Activated CD4-positive, alpha-beta memory T cell treated with anti-CD3 and anti-CD28 coated beads for 36 hours (primary cell): ENCODE results near the gene PDRG1. TPM values are rescaled to one million over a fixed set of nuclear protein-coding genes. Genes with fewer than 3 reads are reported as not detected.

Experiments
- CTCF ChIA-PET: fragments of 350-600 bp; sonication (Branson Sonifier 250); formaldehyde crosslinking; loops from one replicate; lab custom pipeline; 2021; ENCODE audit warnings: antibody characterized with exemption, inconsistent platforms; lab: Charles Lee
- POLR2A ChIA-PET: fragments of 350-600 bp; sonication (Branson Sonifier 250); formaldehyde crosslinking; loops from one replicate; lab custom pipeline; 2021; ENCODE audit warnings: antibody characterized with exemption; lab: Charles Lee
- DNase-seq: peaks from one replicate; pipeline ENCODE4 v3.0.0-alpha.2; 2020
- H3K27ac Mint-ChIP-seq: one replicate; pipeline ENCODE4 v1.8.0; 2021; ENCODE audit warnings: mixed read lengths
- H3K27me3 Mint-ChIP-seq: one replicate; pipeline ENCODE4 v1.8.0; 2021; ENCODE audit warnings: mixed read lengths
- H3K36me3 Mint-ChIP-seq: one replicate; pipeline ENCODE4 v1.8.0; 2021; ENCODE audit warnings: mixed read lengths
- H3K4me1 Mint-ChIP-seq: one replicate; pipeline ENCODE4 v1.8.0; 2021; ENCODE audit warnings: low read depth, mixed read lengths
- H3K4me3 Mint-ChIP-seq: one replicate; pipeline ENCODE4 v1.8.0; 2021; ENCODE audit warnings: mild to moderate bottlenecking, mixed read lengths
- H3K9me3 Mint-ChIP-seq: one replicate; pipeline ENCODE4 v1.8.0; 2021; ENCODE audit warnings: mixed read lengths
- intact Hi-C: fragments of 100-400 bp; cut with micrococcal nuclease; formaldehyde crosslinking; loops from one replicate; pipeline ENCODE4 v1.15.1; 2023
- total RNA-seq, 2 experiments: library from RNA; stranded (reverse); gene quantifications; one replicate each; pipeline ENCODE4 v1.2.3, GENCODE V29; 2021

The PDRG1 gene
- total RNA-seq, 2 experiments from 2014 or later: 12.1 to 13.2 TPM

GRCh38 chr20:31910071-31910803 lies 41.6 kb downstream of the PDRG1 start:
- DNase-seq: no peak
- Mint-ChIP-seq H3K36me3 (no peaks in the 10 kb centered on the region), H3K4me1 (no peaks in the 10 kb centered on the region), H3K9me3 (no peaks in the 10 kb centered on the region), H3K27me3 (no peaks in the 10 kb centered on the region), H3K27ac (no peak overlapping the region), H3K4me3 (no peak overlapping the region)
- ChIA-PET CTCF (no interaction called here), POLR2A (no interaction called here)
- intact Hi-C loops: no loop called here

GRCh38 chr20:31909253-31910070 lies 42.4 kb downstream of the PDRG1 start:
- POLR2A ChIA-PET: no interaction called here
- H3K9me3 Mint-ChIP-seq: no peaks in the 10 kb centered on the region
- intact Hi-C loops: no loop called here
- H3K27ac Mint-ChIP-seq: no peak overlapping the region
- no peaks in the 10 kb centered on the region for H3K27me3 Mint-ChIP-seq
- CTCF ChIA-PET: interaction anchor here (1.0 kb wide), 1 partner anchor 57 kb away, joined by 4 read pairs; no protein-coding TSS in a partner anchor
- H3K4me3 Mint-ChIP-seq: no peak overlapping the region
- no peaks in the 10 kb centered on the region for H3K36me3 Mint-ChIP-seq
- no peaks in the 10 kb centered on the region for H3K4me1 Mint-ChIP-seq
- no peak for DNase-seq

DNA sequence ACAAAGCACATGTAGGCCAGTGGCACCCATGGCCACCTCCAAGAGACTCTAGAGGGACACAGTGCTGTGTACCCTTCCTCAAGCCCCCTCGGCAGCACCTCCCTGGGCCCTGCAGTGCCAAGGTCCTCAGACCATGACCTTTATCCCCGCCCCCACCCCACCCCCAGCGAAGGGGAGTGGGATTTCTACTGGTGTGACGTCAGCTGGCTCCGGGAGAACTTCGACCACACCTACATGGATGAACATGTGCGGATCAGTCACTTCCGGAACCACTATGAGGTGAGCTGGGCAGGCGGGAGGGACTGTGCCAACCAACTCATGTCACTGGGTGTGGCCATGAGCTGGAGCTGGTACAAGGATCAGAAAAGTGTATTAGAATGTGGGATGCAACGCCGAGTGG lies 43.4 kb downstream of the PDRG1 start:
- POLR2A ChIA-PET: no interaction called here
- H3K9me3 Mint-ChIP-seq: no peaks in the 10 kb centered on the region
- no peaks in the 10 kb centered on the region for H3K36me3 Mint-ChIP-seq

GRCh38 chr20:31908016-31908415 lies 43.8 kb downstream of the PDRG1 start:
- H3K4me1 Mint-ChIP-seq: no peaks in the 10 kb centered on the region
- POLR2A ChIA-PET: no interaction called here
- peaks cover 3% of the 10 kb centered on the region for H3K27me3 Mint-ChIP-seq
- no peak for DNase-seq
- no peaks in the 10 kb centered on the region for H3K36me3 Mint-ChIP-seq
- no peak overlapping the region for H3K27ac Mint-ChIP-seq
- H3K9me3 Mint-ChIP-seq: no peaks in the 10 kb centered on the region
- intact Hi-C loops: no loop called here
- H3K4me3 Mint-ChIP-seq: no peak overlapping the region
- CTCF ChIA-PET: interaction anchor here (0.9 kb wide), 1 partner anchor 44 kb away, joined by 4 read pairs; the partner anchor contains the start of gene PDRG1

More for the DNA sequence above, 43.4 kb downstream of the PDRG1 start:
- intact Hi-C loops: no loop called here
- CTCF ChIA-PET: interaction anchor here (0.9 to 1.0 kb wide), 2 partner anchors 43 to 56 kb away, joined by 4 read pairs; partner anchors contain the start of gene PDRG1
- Mint-ChIP-seq H3K27me3 (peaks cover 3% of the 10 kb centered on the region), H3K4me1 (no peaks in the 10 kb centered on the region), H3K4me3 (no peak overlapping the region), H3K27ac (no peak overlapping the region)
- DNase-seq: no peak

DNA sequence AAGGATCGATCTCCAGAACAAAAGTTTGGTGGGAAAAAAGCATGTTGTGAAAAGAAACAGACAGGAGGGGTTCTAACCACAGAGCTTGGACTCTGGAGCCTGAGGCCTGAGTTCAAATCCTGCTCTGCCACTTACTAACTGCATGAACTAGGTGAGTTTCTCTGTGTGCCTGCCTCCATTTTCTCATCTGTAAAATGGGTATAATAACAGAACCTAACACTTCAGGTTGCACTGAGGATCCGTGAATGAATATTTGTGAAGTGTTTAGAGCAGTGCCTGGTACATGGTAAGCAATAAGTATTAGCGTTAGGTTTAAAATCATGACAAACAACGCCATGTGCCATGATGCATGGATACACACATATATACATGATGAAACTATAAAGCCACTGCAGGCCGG lies 44.8 kb downstream of the PDRG1 start:
- Mint-ChIP-seq H3K4me1 (no peaks in the 10 kb centered on the region), H3K27ac (no peak overlapping the region), H3K27me3 (peaks cover 3% of the 10 kb centered on the region), H3K9me3 (no peaks in the 10 kb centered on the region), H3K36me3 (no peaks in the 10 kb centered on the region), H3K4me3 (no peak overlapping the region)
- ChIA-PET CTCF (no interaction called here), POLR2A (no interaction called here)
- DNase-seq: no peak
- intact Hi-C loops: no loop called here

GRCh38 chr20:31906001-31906400 lies 45.8 kb downstream of the PDRG1 start:
- intact Hi-C loops: no loop called here
- peaks cover 3% of the 10 kb centered on the region for H3K27me3 Mint-ChIP-seq
- no peaks in the 10 kb centered on the region for H3K36me3 Mint-ChIP-seq
- ChIA-PET CTCF (no interaction called here), POLR2A (no interaction called here)
- no peak overlapping the region for H3K27ac Mint-ChIP-seq
- no peak for DNase-seq
- H3K4me1 Mint-ChIP-seq: no peaks in the 10 kb centered on the region
- H3K4me3 Mint-ChIP-seq: no peak overlapping the region
- no peaks in the 10 kb centered on the region for H3K9me3 Mint-ChIP-seq

DNA sequence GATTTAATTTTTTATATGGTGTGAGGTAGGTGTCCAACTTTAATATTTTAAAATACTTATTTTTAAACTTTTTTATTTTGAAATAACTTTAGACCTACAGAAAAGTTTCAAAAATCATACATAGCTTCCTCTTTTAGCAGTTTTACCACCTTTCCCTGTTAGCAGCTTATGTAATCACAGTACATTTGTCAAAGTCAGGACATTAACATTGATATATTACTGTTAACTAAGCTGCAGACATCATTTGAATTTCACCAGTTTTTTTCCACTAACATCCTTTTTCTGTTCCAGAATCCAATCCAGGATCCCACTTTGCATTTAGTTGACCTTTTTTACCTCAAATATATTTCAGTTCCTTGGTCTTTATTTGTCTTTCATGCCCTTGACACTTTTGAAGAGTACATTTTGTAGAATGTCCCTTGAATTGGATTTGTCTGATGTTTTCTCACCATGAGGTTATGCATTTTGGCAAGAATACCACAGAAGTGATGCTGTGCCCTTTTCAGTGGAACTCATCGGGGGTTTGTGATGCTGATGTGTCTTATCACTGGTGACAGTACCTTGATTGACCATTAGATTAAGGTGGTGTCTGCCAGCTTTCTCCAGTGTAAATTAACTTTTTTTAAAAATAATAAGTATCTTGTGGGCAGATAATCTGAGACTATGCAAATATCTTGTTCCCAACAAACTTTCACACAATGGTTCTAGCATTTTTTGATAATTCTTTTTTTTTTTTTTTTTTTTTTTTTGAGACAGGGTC lies 48.0 kb downstream of the PDRG1 start:
- ChIA-PET POLR2A (no interaction called here), CTCF (no interaction called here)
- Mint-ChIP-seq H3K36me3 (no peaks in the 10 kb centered on the region), H3K4me1 (no peaks in the 10 kb centered on the region), H3K27ac (no peak overlapping the region), H3K27me3 (peaks cover 5% of the 10 kb centered on the region), H3K4me3 (no peak overlapping the region), H3K9me3 (no peaks in the 10 kb centered on the region)
- intact Hi-C loops: no loop called here
- DNase-seq: no peak

DNA sequence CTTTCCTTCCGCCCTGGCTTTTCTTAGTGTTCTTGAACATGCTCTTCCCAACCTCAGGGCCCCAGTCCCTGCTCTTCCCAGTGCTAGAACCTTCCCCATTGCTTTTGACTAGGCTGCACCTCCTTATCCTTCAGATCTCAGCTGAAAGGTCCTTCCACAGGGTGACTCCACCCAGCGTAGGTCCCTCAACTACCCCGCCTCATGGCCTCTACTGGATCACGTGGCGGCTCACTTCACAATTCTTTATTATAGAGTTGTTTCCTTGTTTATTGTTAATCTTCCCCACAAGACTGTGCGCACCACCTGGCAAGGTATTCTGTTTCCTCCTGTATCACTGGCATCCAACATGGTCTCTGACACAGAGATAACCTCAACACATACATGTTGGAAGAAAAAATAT lies 50.2 kb downstream of the PDRG1 start:
- Mint-ChIP-seq H3K36me3 (no peaks in the 10 kb centered on the region), H3K27me3 (peaks cover 6% of the 10 kb centered on the region), H3K9me3 (no peaks in the 10 kb centered on the region), H3K4me3 (no peak overlapping the region), H3K27ac (no peak overlapping the region), H3K4me1 (no peaks in the 10 kb centered on the region)
- no peak for DNase-seq
- ChIA-PET POLR2A (no interaction called here), CTCF (no interaction called here)
- intact Hi-C loops: no loop called here

DNA sequence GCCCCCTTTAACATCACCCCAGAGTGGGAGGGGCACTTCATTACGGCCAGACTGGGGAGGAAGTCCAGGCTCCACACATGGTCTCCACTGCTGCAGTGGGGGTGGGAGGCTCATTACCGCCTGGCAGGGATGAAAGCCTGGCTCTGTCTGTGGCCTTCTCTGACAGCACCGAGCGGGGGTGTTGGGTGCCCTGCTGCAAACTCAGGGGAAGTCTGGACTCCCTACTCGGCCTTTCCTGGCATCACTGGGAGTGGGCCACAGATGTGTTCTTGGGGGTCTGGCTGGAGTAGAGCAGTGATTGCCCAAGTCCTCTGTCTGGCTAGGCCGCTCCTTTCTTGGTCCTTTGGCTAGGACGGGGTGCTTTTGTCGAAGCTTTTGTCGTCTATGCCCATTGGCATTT lies 54.3 kb downstream of the PDRG1 start:
- ChIA-PET POLR2A (no interaction called here), CTCF (interaction anchor here (1.3 kb wide), 1 partner anchor 51 kb away, joined by 3 read pairs; no protein-coding TSS in a partner anchor)
- no peaks in the 10 kb centered on the region for H3K9me3 Mint-ChIP-seq

DNA sequence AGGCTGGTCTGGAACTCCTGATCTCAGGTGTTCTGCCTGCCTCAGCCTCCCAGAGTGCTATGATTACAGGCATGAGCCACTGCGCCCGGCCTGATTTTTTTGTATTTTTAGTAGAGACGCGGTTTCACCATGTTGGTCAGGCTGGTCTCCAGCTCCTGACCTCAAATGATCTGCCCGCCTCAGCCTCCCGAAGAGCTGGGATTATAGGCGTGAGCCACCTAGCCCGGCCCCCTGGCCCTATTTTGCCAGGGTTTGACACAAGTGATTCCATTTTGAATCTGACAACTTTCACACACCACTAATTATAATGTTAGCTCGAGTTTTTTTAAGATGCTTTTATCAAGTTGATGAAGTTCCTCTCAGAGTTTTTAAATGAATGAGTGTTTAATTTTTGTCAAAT lies 55.8 kb downstream of the PDRG1 start:
- H3K9me3 Mint-ChIP-seq: no peaks in the 10 kb centered on the region

More for the DNA sequence above, 54.3 kb downstream of the PDRG1 start:
- Mint-ChIP-seq H3K27me3 (peaks cover 3% of the 10 kb centered on the region), H3K36me3 (no peaks in the 10 kb centered on the region), H3K4me1 (no peaks in the 10 kb centered on the region), H3K4me3 (no peak overlapping the region), H3K27ac (no peak overlapping the region)
- no peak for DNase-seq
- intact Hi-C loops: no loop called here

GRCh38 chr20:31894980-31895675 lies 56.7 kb downstream of the PDRG1 start:
- Mint-ChIP-seq H3K4me3 (no peak overlapping the region), H3K36me3 (no peaks in the 10 kb centered on the region), H3K4me1 (no peaks in the 10 kb centered on the region), H3K9me3 (no peaks in the 10 kb centered on the region), H3K27me3 (peaks cover 1% of the 10 kb centered on the region), H3K27ac (no peak overlapping the region)
- intact Hi-C loops: no loop called here
- no peak for DNase-seq
- ChIA-PET CTCF (interaction anchor here (1.3 kb wide), 1 partner anchor 49 kb away, joined by 3 read pairs; no protein-coding TSS in a partner anchor), POLR2A (no interaction called here)

More for the DNA sequence above, 55.8 kb downstream of the PDRG1 start:
- DNase-seq: no peak
- Mint-ChIP-seq H3K4me3 (no peak overlapping the region), H3K36me3 (no peaks in the 10 kb centered on the region), H3K27ac (no peak overlapping the region), H3K27me3 (peaks cover 3% of the 10 kb centered on the region), H3K4me1 (no peaks in the 10 kb centered on the region)
- ChIA-PET CTCF (no interaction called here), POLR2A (no interaction called here)
- intact Hi-C loops: no loop called here
